GM11168 (cell line): ENCODE results near the gene MSMB.
"Not testable (repeated sequence)": the region's sequence is repeated elsewhere in the genome, so short reads cannot be mapped to it uniquely, and the experiment has no call there.

Experiments used
- in situ Hi-C: fragments of 300-500 bp; cut with MboI; formaldehyde crosslinking; loops from one replicate; pipeline ENCODE4 v1.12.0; 2022; ENCODE audit warnings: low sequenced_read_pairs; ENCODE audit not compliant: unreplicated experiment

Gene MSMB

GRCh38 chr10:46070749-46071148 is 24.7 kb upstream of the MSMB start:
- in situ Hi-C loops = no loop called here

GRCh38 chr10:46069771-46070463 is 23.8 kb upstream of the MSMB start:
- in situ Hi-C loops = no loop called here

DNA sequence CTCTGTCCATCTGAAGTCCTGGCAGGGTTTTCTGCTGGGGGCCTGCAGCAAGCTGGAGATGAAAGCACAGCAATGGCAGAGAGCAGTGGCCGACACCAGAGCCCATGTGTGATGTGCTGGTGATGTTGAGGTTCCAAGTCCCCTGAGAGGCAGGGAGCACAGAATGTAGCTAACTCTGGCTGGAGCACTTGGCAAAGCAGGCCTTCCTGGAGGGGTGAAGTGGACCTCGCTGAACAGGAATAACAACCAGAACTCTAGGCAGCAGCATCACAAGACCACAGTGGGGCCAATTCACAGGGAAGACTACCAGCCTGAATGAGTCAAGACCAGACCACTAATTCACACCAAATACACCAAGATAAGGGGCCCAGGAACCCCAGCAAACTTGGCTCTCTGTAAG is 22.8 kb upstream of the MSMB start:
- in situ Hi-C loops = no loop called here

DNA sequence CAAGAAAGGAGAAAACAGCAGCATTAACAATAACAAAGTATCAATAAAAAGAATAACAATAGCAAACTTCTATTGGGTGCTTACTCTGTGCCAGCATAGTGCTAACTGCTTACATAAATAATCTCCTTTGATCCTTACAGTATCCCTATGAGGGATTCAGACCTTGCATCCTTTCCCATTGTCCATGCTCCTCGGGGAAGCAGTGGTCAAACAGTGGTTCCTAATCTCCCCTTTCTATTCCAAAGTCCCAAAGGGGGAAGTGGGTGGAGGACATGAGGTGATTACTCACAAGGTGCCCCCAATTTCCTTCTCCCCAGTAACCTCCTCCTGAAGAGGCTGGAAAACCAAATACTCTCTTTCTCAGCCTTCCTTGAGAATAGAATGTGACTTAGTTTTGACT is 22.0 kb upstream of the MSMB start:
- in situ Hi-C loops = no loop called here

DNA sequence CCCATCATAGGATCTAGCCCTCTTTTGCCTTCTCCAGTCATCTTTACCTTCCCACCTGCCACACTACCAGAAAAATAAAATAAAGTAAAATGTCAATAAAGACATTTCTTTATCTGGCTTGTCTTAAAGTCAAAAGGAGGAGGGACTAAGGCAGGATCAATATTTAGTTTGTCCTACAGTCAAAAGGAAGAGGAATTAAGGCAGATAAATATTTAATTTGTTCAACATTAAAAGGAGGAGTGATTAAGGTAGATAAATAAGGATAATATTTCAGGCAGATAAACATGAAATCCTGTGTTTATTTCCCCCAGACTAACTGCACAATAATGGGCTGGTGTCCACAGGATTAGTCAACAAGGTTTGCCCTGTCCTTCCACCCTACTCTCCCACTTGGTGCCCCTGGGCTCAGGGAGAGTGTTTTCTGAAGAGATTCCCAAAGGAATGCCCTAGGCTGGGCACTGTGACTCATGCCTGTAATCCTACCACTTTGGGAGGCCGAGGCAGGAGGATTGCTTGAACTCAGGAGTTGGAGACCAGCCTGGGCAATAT is 18.3 kb upstream of the MSMB start:
- in situ Hi-C loops = no loop called here

DNA sequence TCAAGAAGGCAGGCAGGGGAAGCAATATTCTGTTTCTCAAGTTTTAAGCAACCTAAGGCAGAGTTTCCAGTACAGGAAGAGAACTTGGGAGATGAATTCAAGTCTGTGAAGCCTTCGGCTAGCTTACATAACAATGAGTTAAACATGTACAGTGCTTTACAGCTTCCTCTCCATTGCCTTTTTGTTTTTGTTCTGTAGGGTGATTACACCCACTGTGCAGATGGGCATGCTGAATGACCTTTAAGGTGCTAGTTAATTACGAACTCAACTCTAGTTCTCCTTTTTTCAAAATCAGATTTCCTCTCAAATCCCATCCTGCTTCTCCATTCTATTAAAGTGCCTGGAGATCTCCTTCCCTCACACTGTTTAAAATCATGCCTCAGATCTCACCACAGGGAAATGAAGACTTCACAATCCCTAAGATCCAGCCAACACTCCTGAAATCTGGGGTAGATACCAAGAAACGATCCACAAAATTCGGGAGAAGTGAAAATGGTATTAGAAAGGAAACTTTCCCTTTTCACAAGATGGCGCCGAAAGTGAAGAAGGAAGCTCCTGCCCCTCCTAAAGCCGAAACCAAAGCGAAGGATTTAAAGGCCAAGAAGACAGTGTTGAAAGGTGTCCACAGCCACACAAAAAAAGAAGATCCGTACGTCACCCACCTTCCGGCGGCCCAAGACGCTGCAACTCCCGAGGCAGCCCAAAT is 16.8 kb upstream of the MSMB start:
- in situ Hi-C loops = no loop called here

DNA sequence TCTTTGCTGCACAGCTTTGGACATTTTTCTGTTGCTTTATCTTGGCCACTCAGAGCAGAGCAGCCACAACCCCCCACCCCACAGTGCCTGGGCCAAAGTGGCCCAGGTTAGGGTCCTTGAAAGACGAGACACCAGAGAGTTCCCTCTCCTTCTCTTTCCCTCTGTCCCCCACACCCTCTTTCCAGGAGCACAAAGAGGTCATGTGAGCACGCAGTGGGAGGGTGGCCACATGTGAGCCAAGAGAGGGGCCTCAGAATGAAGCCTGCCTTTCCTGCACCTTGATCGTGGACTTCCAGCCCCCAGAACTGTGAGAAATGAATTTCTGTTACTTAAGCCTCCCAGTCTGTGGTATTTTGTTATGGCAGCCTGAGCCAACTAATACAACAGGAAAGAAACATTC is 14.6 kb upstream of the MSMB start:
- in situ Hi-C loops = no loop called here

DNA sequence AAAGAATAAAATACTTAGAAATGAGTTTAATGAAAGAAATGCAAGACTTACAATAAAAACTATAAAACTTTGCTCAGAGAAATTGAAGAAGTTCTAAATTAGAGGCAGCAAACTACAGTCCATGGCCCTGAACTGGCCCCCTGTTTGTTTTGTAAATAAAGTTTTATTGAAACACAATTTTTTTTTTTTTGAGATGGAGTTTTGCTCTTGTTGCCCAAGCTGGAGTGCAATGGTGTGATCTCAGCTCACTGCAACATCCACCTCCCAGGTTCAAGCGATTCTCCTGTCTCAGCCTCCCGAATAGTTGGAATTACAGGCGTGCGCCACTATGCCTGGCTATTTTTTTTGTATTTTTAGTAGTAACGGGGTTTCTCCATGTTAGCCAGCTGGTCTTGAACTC is 11.9 kb upstream of the MSMB start:
- in situ Hi-C loops = not testable (repeated sequence)

DNA sequence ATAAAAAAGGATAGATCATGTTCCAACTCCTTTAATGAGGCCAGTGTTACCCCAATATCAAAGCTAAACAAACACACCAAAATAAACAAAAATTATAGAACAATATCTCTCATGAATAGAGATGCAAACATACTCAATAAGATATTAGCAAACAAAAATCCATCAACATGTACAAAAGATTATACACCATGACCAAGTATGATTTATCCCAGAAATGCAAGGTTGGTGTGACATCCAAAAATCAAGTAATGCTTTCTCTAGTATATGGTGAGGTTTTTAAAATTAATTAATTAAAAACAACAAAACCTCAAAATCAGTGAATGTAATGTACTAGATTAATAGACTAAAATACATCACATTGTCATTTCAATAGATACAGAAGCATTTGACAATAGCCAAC is 11.0 kb upstream of the MSMB start:
- in situ Hi-C loops = no loop called here

GRCh38 chr10:46055771-46056170 is 9.7 kb upstream of the MSMB start:
- in situ Hi-C loops = no loop called here

- in situ Hi-C loops = no loop called here
These were observed 7.7 kb upstream of the MSMB start for GRCh38 chr10:46053534-46054434.

- in situ Hi-C loops = no loop called here
These were observed 6.8 kb upstream of the MSMB start for GRCh38 chr10:46052791-46053375.

- in situ Hi-C loops = no loop called here
These were observed 6.2 kb upstream of the MSMB start for GRCh38 chr10:46052057-46052790.

- in situ Hi-C loops = no loop called here
These were observed 5.0 kb upstream of the MSMB start for GRCh38 chr10:46050941-46051623.

GRCh38 chr10:46049497-46049831 is 3.4 kb upstream of the MSMB start:
- in situ Hi-C loops = not testable (repeated sequence)

DNA sequence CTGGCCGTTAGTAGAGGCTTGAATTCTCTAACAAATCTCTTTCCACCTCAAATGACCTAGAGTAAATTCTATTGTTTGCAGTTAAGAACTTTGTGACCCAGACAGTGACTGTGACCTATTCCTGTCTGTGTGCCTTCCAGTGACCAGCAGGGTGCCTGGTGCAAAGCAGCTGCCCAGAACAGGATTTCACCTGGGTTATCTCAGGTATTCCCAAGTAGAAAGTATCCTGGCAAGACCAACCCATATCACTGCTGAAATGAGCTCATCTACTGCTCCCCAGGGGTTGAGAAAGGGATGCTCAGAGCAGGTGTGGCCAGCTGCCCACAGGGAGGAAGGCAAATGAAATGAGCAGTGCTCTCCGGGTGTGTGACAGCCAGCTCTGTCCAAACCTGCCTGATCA is 2.1 kb upstream of the MSMB start:
- in situ Hi-C loops = no loop called here

DNA sequence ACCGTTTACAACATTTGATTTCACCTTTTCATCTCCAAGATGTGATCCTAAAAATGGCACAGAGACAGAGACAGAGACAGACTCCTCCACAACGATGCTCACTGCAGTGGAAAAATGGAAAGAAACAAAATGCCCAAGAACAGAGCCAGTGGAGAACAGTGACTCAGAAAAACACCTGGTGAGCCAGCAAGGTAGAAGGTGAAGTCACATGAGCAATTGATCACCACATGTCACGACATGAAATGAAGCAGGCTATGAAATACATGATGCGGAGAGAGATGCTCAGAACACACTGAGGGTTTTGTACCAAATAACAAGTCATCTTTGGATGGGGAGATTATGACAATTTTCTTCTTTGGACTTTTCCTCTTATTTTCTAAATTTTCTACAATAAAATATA is 3.5 kb downstream of the MSMB start:
- in situ Hi-C loops = no loop called here

DNA sequence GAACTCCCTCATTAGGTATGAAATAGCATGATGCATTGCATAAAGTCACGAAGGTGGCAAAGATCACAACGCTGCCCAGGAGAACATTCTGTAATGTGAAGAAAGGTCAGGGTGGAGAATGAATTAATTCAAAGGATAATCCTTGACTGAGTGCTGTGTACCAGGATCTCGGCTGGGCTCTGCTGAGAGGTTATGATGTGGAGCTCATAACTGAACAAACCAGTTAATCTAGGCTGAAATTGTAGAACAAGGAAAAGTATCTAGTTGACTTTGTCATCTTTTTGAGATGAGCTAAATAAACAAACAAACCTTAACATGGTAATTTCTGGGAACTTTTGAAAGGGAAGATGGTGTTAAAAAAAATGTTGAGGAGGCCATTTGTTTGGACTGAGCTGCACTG is 6.1 kb downstream of the MSMB start:
- in situ Hi-C loops = no loop called here

DNA sequence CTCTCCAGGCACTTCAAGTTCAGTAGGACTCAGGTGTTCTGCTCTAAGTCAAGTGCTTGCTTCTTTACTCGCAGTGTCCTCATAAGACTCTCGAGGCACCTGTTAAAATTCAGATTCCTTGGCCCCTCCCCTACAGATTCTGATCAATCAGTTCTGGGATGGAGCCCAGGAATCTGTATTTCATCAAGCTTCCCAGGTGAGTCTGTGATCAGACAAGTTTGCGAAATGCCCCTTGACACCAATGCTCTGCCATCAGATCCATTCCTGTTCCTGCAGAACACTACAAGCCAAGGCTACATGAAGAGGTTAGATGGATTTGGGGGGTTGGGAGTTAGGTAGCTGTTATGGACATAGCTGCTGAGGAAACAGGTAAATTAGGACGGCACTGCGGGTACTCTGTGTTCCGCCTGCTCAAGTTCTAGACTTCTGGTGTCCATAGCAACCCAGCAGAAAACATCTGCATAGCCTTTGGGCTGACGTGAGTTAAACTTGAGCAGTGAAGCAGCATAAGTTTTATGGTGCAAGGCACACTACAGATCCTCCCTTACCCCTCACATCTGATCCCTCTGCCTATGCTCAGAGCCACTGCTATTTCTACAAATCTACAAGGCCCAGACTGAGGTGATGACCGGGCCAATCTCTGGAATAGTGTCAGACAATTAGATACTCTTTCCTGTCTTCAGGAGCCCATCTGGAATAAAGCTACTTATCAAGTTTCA is 8.8 kb downstream of the MSMB start:
- in situ Hi-C loops = no loop called here
